Measurements from ENCODE around the gene TAF4.

- TF ChIP-seq CTCF (IDR thresholded peaks at IDR 0.05) (no peak), POLR2A (IDR thresholded peaks at IDR 0.05) (no peak)
These were observed 13.3 kb downstream of the TAF4 start for GRCh38 chr20:62052336-62052841.

All from thyroid gland (tissue), 4 donors.